ENCODE measurements around the gene PKHD1. TPM values are rescaled to one million over a fixed set of nuclear protein-coding genes. Genes with fewer than 3 reads are reported as not detected.

The PKHD1 gene
- total and polyA plus RNA-seq, 2 of the 8 experiments (the other 6 are each of a cell fraction or from before 2014, with no cell fraction given), result 0.06 to 0.09 TPM

- Histone ChIP-seq H3K23me2 (ENCODE audit: low read depth, low read length) (peaks cover 6% of the 10 kb centered on the region; the same call in 1 of the 2 replicates), H4K8ac (ENCODE audit: extremely low read depth, insufficient read depth, low read length) (no peak overlapping the region), H2BK12ac (ENCODE audit: low read depth, low read length) (no peak overlapping the region), H2BK15ac (ENCODE audit: low read length) (no peak overlapping the region), H3K23ac (ENCODE audit: insufficient read length) (no peak overlapping the region), H3K27ac (ENCODE audit: low read depth, low read length) (no peak overlapping the region), H3K4me2 (ENCODE audit: insufficient read depth in 1 of 2, low read depth in 2 of 2, low read length in 2 of 2) (peak overlapping the region in 1 of 2 experiments; percentile 76; a peak in 2 of 4 replicates), H2AFZ (ENCODE audit: low read length) (no peak overlapping the region), H3K9ac (replicated peaks in 1 of 4; ENCODE audit: extremely low read depth in 1 of 4, low read depth in 3 of 4, low read length in 3 of 4) (no peak overlapping the region), H3K9me3 (ENCODE audit: insufficient read depth in 2 of 2, low read depth in 1 of 2, low read length in 1 of 2) (no peaks in the 10 kb centered on the region), H3K27me3 (replicated peaks in 1 of 4; ENCODE audit: control insufficient read depth in 3 of 4, extremely low read depth in 1 of 4, insufficient read depth in 3 of 4, low read length in 3 of 4) (no peaks in the 10 kb centered on the region; a peak in 1 of 7 replicates), H3K14ac (ENCODE audit: insufficient read length) (no peak overlapping the region), H3K79me2 (ENCODE audit: control insufficient read depth in 1 of 2, insufficient read depth in 2 of 2, low read length in 2 of 2) (no peaks in the 10 kb centered on the region), H3K36me3 (ENCODE audit: control insufficient read depth in 2 of 4, insufficient read depth in 4 of 4, low read length in 3 of 4) (no peaks in the 10 kb centered on the region; a peak in 1 of 8 replicates), H3K79me1 (ENCODE audit: low read depth, low read length) (no peaks in the 10 kb centered on the region), H3K4me1 (replicated peaks in 1 of 4; ENCODE audit: control insufficient read depth in 3 of 4, insufficient read depth in 4 of 4, low read length in 3 of 4) (peaks cover 2 to 17% (median 14%) of the 10 kb centered on the region in 4 experiments; a peak in 5 of 7 replicates), H3K56ac (replicated peaks; ENCODE audit: insufficient read length, low read depth, low read length) (no peak overlapping the region), H4K5ac (ENCODE audit: insufficient read length, low read depth, low read length) (no peak overlapping the region), H2BK120ac (replicated peaks; ENCODE audit: low read depth, low read length) (peak overlapping the region; percentile 19), H4K20me1 (replicated peaks in 1 of 2; ENCODE audit: control insufficient read depth in 1 of 2, insufficient read depth in 2 of 2, low read length in 2 of 2) (no peaks in the 10 kb centered on the region), H3K4ac (replicated peaks; ENCODE audit: insufficient read length, low read depth, low read length) (no peak overlapping the region), H4K91ac (replicated peaks; ENCODE audit: insufficient read length, low read length) (peak overlapping the region; percentile 56), H2BK5ac (ENCODE audit: low read depth, low read length) (peak overlapping the region; percentile 30; the same call in 1 of the 2 replicates), H3K4me3 (ENCODE audit: extremely low read depth in 1 of 4, insufficient read depth in 2 of 4, low read depth in 3 of 4, low read length in 4 of 4) (peak overlapping the region in 1 of 4 experiments; percentile 7; a peak in 1 of 8 replicates), H3K18ac (ENCODE audit: extremely low read depth, low read length) (peak overlapping the region; percentile 5; the same call in 1 of the 2 replicates), H2AK5ac (ENCODE audit: low read depth, low read length) (no peak overlapping the region), H2BK20ac (ENCODE audit: low read length) (no peak overlapping the region; the same call in 1 of the 2 replicates)
- no peak for FAIRE-seq
- 60% methylated on average over 8 of the region's 8 CpGs; no CpG with 5 or more reads in 1 of the 2 experiments for WGBS, 2 experiments (ENCODE audit: extremely low coverage in 1 of 2, insufficient coverage in 1 of 2, insufficient read length in 1 of 2, insufficient replicate concordance in 2 of 2, low coverage in 1 of 2, low lambda C conversion rate in 2 of 2, missing lambda C conversion rate in 1 of 2)
- POLR2A ChIA-PET (ENCODE audit: partially characterized antibody), result interaction anchor here (0.9 to 1.2 kb wide), 2 partner anchors 9 to 183 kb away, joined by 3 to 4 read pairs; no protein-coding TSS in a partner anchor
- CTCF ChIA-PET (ENCODE audit: partially characterized antibody), result interaction anchor here (0.7 to 4.0 kb wide), 10 partner anchors 8 to 185 kb away, joined by 3 to 17 read pairs (median 4); partner anchors contain the start of gene PKHD1
- DNase-seq (ENCODE audit: low read depth in 1 of 2, low spot score in 2 of 2), result no peak
- TF ChIP-seq TAF1 (IDR thresholded peaks at IDR 0.05; ENCODE audit: low read depth, low read length) (no peak), MAFK (IDR thresholded peaks at IDR 0.05; ENCODE audit: low read depth, low read length) (no peak), POU5F1 (IDR thresholded peaks at IDR 0.05; ENCODE audit: low read depth, low read length) (no peak), CTBP2 (IDR thresholded peaks at IDR 0.05; ENCODE audit: borderline replicate concordance, insufficient read depth, insufficient read length, low read length) (no peak), BACH1 (IDR thresholded peaks at IDR 0.05; ENCODE audit: low read length) (no peak), HDAC2 (IDR thresholded peaks at IDR 0.05; ENCODE audit: borderline replicate concordance in 1 of 2, low read depth in 2 of 2, low read length in 2 of 2) (no peak), NANOG (IDR thresholded peaks at IDR 0.05; ENCODE audit: insufficient read depth, low read depth, low read length, poor library complexity, severe bottlenecking) (no peak), JUN (IDR thresholded peaks at IDR 0.05; ENCODE audit: low read depth, low read length) (no peak), USF2 (IDR thresholded peaks at IDR 0.05; ENCODE audit: low read length) (no peak), RXRA (IDR thresholded peaks at IDR 0.05; ENCODE audit: insufficient read depth, low read depth, low read length) (no peak)
These were observed 9.3 kb downstream of the PKHD1 start for GRCh38 chr6:52077961-52078625.

Measured in H1 (cell line).